GM23338 (cell line): ENCODE results near the gene ASB5. TPM values are rescaled to one million over a fixed set of nuclear protein-coding genes. Genes with fewer than 3 reads are reported as not detected.
"Not testable (repeated sequence)": the region's sequence is repeated elsewhere in the genome, so short reads cannot be mapped to it uniquely, and the experiment has no call there.

ENCODE experiments used
- ATAC-seq: fragments of 200-7000 bp; cut with Tn5 transposase; 3 replicates; pipeline ENCODE4 v1.9.1; 2020
- DNase-seq: peaks from one replicate; pipeline ENCODE4 v3.0.0-alpha.2; 2015; ENCODE audit warnings: low spot score
- H2AFZ ChIP-seq: fragments of 200-600 bp; sonication (generic); 2 replicates; pipeline ENCODE4 v1.8.0; 2016; ENCODE audit warnings: antibody characterized with exemption, mild to moderate bottlenecking, moderate library complexity
- H3F3A ChIP-seq: fragments of 200-600 bp; sonication (generic); replicated peaks from 2 replicates; pipeline ENCODE4 v1.8.0; 2017; ENCODE audit warnings: antibody characterized with exemption, mixed run types, low read depth
- H3K27ac ChIP-seq: fragments of 200-600 bp; sonication (generic); 2 replicates; pipeline ENCODE4 v1.6.1; 2016; ENCODE audit warnings: low read depth
- H3K27me3 ChIP-seq: fragments of 200-600 bp; sonication (generic); 2 replicates; pipeline ENCODE4 v1.8.0; 2016; ENCODE audit warnings: mild to moderate bottlenecking, mixed run types, moderate library complexity; ENCODE audit not compliant: insufficient read depth
- H3K36me3 ChIP-seq: fragments of 200-600 bp; sonication (generic); 2 replicates; pipeline ENCODE4 v1.8.0; 2016; ENCODE audit warnings: mild to moderate bottlenecking; ENCODE audit not compliant: insufficient read depth
- H3K4me1 ChIP-seq: fragments of 200-600 bp; sonication (generic); 2 replicates; pipeline ENCODE4 v1.8.0; 2016; ENCODE audit warnings: mild to moderate bottlenecking, moderate library complexity; ENCODE audit not compliant: insufficient read depth
- H3K4me2 ChIP-seq: fragments of 200-600 bp; sonication (generic); 2 replicates; pipeline ENCODE4 v1.7.1; 2017; ENCODE audit warnings: mixed run types
- H3K4me3 ChIP-seq: fragments of 200-600 bp; sonication (generic); 2 replicates; pipeline ENCODE4 v1.6.1; 2016; ENCODE audit warnings: mixed run types
- H3K79me2 ChIP-seq: fragments of 200-600 bp; sonication (generic); replicated peaks from 2 replicates; pipeline ENCODE4 v1.8.0; 2017; ENCODE audit warnings: mild to moderate bottlenecking; ENCODE audit not compliant: insufficient read depth
- H3K9me2 ChIP-seq: fragments of 200-600 bp; sonication (generic); 2 replicates; pipeline ENCODE4 v1.8.0; 2017; ENCODE audit not compliant: insufficient read depth
- H4K20me1 ChIP-seq: fragments of 200-600 bp; sonication (generic); replicated peaks from 2 replicates; pipeline ENCODE4 v1.8.0; 2017; ENCODE audit warnings: mild to moderate bottlenecking; ENCODE audit not compliant: insufficient read depth
- H3K27ac Mint-ChIP-seq: 2 replicates; pipeline ENCODE4 v1.8.0; 2020; ENCODE audit warnings: inconsistent platforms, mild to moderate bottlenecking, moderate library complexity, mixed read lengths
- H3K27me3 Mint-ChIP-seq: 3 replicates; pipeline ENCODE4 v1.8.0; 2022; ENCODE audit warnings: low read depth, mild to moderate bottlenecking, moderate library complexity, mixed read lengths, inconsistent platforms; ENCODE audit not compliant: insufficient read depth, poor library complexity
- H3K36me3 Mint-ChIP-seq: 3 replicates; pipeline ENCODE4 v1.8.0; 2021; ENCODE audit warnings: low read depth, mild to moderate bottlenecking, inconsistent platforms, moderate library complexity, mixed read lengths
- H3K4me1 Mint-ChIP-seq: 3 replicates; pipeline ENCODE4 v1.8.0; 2020; ENCODE audit warnings: mild to moderate bottlenecking, inconsistent platforms, mixed read lengths
- H3K4me3 Mint-ChIP-seq: 3 replicates; pipeline ENCODE4 v1.8.0; 2021; ENCODE audit warnings: moderate library complexity, mild to moderate bottlenecking, inconsistent platforms, mixed read lengths
- H3K9me3 Mint-ChIP-seq: 3 replicates; pipeline ENCODE4 v1.8.0; 2020; ENCODE audit warnings: moderate library complexity, mild to moderate bottlenecking, inconsistent platforms, mixed read lengths
- ETS1 ChIP-seq: IDR thresholded peaks from 2 replicates; pipeline ENCODE4 v1.6.1; 2016; ENCODE audit warnings: antibody characterized with exemption
- NANOG ChIP-seq: IDR thresholded peaks from 2 replicates; pipeline ENCODE4 v1.6.1; 2016; ENCODE audit warnings: antibody characterized with exemption, borderline replicate concordance
- POLR2AphosphoS5 ChIP-seq: IDR thresholded peaks from 2 replicates; pipeline ENCODE4 v1.6.1; 2016; ENCODE audit warnings: antibody characterized with exemption, low read depth
- REST ChIP-seq: IDR thresholded peaks from one replicate; pipeline ENCODE4 v1.6.1; 2018; ENCODE audit warnings: antibody characterized with exemption; ENCODE audit not compliant: unreplicated experiment
- STAT1 ChIP-seq: IDR thresholded peaks from one replicate; pipeline ENCODE4 v1.6.1; 2016; ENCODE audit warnings: antibody characterized with exemption; ENCODE audit not compliant: unreplicated experiment
- ZNF331 ChIP-seq: fragments of 250-450 bp; sonication (Bioruptor Pico); IDR thresholded peaks from 2 replicates; pipeline ENCODE4 v1.5.0; 2020; ENCODE audit warnings: low read depth, mild to moderate bottlenecking, moderate library complexity
- ZNF462 ChIP-seq: fragments of 250-450 bp; sonication (Bioruptor Pico); IDR thresholded peaks from 2 replicates; pipeline ENCODE4 v1.5.0; 2020; ENCODE audit warnings: mild to moderate bottlenecking, moderate library complexity
- polyA plus RNA-seq: library from polyadenylated mRNA; unstranded; fragments of >200 nt; fragmentation: Nextera tagmentation; extraction: Ambion mirVana; gene quantifications from 2 replicates; pipeline ENCODE4 v1.2.1, GENCODE V29; 2016
- total RNA-seq: library from RNA; depleted of rRNA; stranded (reverse); fragments of >200 nt; shearing (Covaris generic); gene quantifications from 2 replicates; pipeline ENCODE4 v1.2.3, GENCODE V29; 2014

ASB5 gene
- total and polyA plus RNA-seq, 2 experiments from 2014 or later = not detected

GRCh38 chr4:176212351-176212750 lies 56.7 kb downstream of the ASB5 start:
- not testable (repeated sequence) for ATAC-seq, H3K4me1 ChIP-seq, H3K4me2 ChIP-seq, H3K9me3 Mint-ChIP-seq, H3K79me2 ChIP-seq, DNase-seq, H2AFZ ChIP-seq, H3K27me3 ChIP-seq, H3K27ac Mint-ChIP-seq, H4K20me1 ChIP-seq, H3K4me1 Mint-ChIP-seq, H3F3A ChIP-seq, H3K9me2 ChIP-seq, H3K27me3 Mint-ChIP-seq, H3K36me3 Mint-ChIP-seq, H3K4me3 Mint-ChIP-seq, H3K4me3 ChIP-seq, H3K36me3 ChIP-seq, H3K27ac ChIP-seq

- ATAC-seq (no peak), DNase-seq (no peak)
- H3K4me1 ChIP-seq = no peaks in the 10 kb centered on the region
- no peaks in the 10 kb centered on the region; the same call in 1 of the 2 replicates for H3K9me2 ChIP-seq
- no peaks in the 10 kb centered on the region for H3F3A ChIP-seq
- H2AFZ ChIP-seq = no peak overlapping the region
- Mint-ChIP-seq H3K27me3 (no peaks in the 10 kb centered on the region), H3K4me1 (peaks cover 4% of the 10 kb centered on the region; the same call in 2 of the 3 replicates), H3K36me3 (no peaks in the 10 kb centered on the region), H3K4me3 (no peak overlapping the region), H3K27ac (no peak overlapping the region), H3K9me3 (peaks cover 4% of the 10 kb centered on the region; the same call in 2 of the 3 replicates)
- no peaks in the 10 kb centered on the region for H3K27me3 ChIP-seq
- H3K27ac ChIP-seq = no peak overlapping the region
- no peaks in the 10 kb centered on the region for H4K20me1 ChIP-seq
- no peak overlapping the region for H3K4me3 ChIP-seq
- TF ChIP-seq ETS1 (no peak), NANOG (no peak), ZNF331 (CRISPR knock-in tag) (no peak), ZNF462 (no peak), POLR2AphosphoS5 (no peak), STAT1 (no peak), REST (no peak)
- no peak overlapping the region for H3K4me2 ChIP-seq
- H3K79me2 ChIP-seq = no peaks in the 10 kb centered on the region
- no peaks in the 10 kb centered on the region for H3K36me3 ChIP-seq
These were observed 58.3 kb downstream of the ASB5 start for GRCh38 chr4:176210579-176211296.
